ENCODE results near the gene ARL15. TPM values are rescaled to one million over a fixed set of nuclear protein-coding genes. Genes with fewer than 3 reads are reported as not detected.

ARL15 gene
- total RNA-seq, 4 donors from 2014 or later: 8.5 to 19.1 (median 12.0) TPM

GRCh38 chr5:54109626-54110330 is 200.6 kb downstream of the ARL15 start:
- H3K36me3 ChIP-seq: peaks cover 0 to 8% (median 0%) of the 10 kb centered on the region in 3 donors
- H3K4me1 ChIP-seq: no peaks in the 10 kb centered on the region
- no peak for TF ChIP-seq CTCF (IDR thresholded peaks at IDR 0.05)
- TF ChIP-seq POLR2A (IDR thresholded peaks at IDR 0.05): no peak
- no peaks in the 10 kb centered on the region for H3K27me3 ChIP-seq
- intact Hi-C loops (cut with DNase I): no loop called here
- H3K27ac ChIP-seq: no peak overlapping the region
- no peaks in the 10 kb centered on the region for H3K9me3 ChIP-seq
- 23 to 33% methylated on average over 1 of the region's 1 CpG for WGBS, 2 donors
- DNase-seq: no peak
- H3K4me3 ChIP-seq: no peak overlapping the region

GRCh38 chr5:54108136-54108535 is 202.2 kb downstream of the ARL15 start:
- intact Hi-C loops (cut with DNase I): no loop called here
- 88 to 89% methylated on average over 3 of the region's 3 CpGs for WGBS, 2 donors
- no peaks in the 10 kb centered on the region for H3K4me1 ChIP-seq
- DNase-seq: no peak
- no peaks in the 10 kb centered on the region for H3K27me3 ChIP-seq
- TF ChIP-seq POLR2A (IDR thresholded peaks at IDR 0.05) (no peak), CTCF (IDR thresholded peaks at IDR 0.05) (no peak)
- H3K9me3 ChIP-seq: no peaks in the 10 kb centered on the region
- peaks cover 0 to 8% (median 0%) of the 10 kb centered on the region in 3 donors for H3K36me3 ChIP-seq
- H3K4me3 ChIP-seq: no peak overlapping the region
- H3K27ac ChIP-seq: no peak overlapping the region

GRCh38 chr5:54103871-54104270 is 206.5 kb downstream of the ARL15 start:
- no peak overlapping the region for H3K27ac ChIP-seq
- WGBS, 2 donors: 53 to 65% methylated on average over 1 of the region's 1 CpG

GRCh38 chr5:54098267-54098666 is 212.1 kb downstream of the ARL15 start:
- Histone ChIP-seq H3K4me1 (no peaks in the 10 kb centered on the region), H3K27ac (no peak overlapping the region), H3K27me3 (no peaks in the 10 kb centered on the region), H3K4me3 (no peak overlapping the region), H3K36me3 (no peaks in the 10 kb centered on the region), H3K9me3 (no peaks in the 10 kb centered on the region)
- 88 to 94% methylated on average over 9 of the region's 9 CpGs for WGBS, 2 donors
- no peak for DNase-seq
- intact Hi-C loops (cut with DNase I): no loop called here
- no peak for TF ChIP-seq POLR2A (IDR thresholded peaks at IDR 0.05)
- TF ChIP-seq CTCF (IDR thresholded peaks at IDR 0.05): no peak

More at GRCh38 chr5:54103871-54104270, 206.5 kb downstream of the ARL15 start:
- DNase-seq: no peak
- TF ChIP-seq POLR2A (IDR thresholded peaks at IDR 0.05) (no peak), CTCF (IDR thresholded peaks at IDR 0.05) (no peak)
- no peak overlapping the region for H3K4me3 ChIP-seq
- H3K4me1 ChIP-seq: no peaks in the 10 kb centered on the region
- H3K36me3 ChIP-seq: no peaks in the 10 kb centered on the region
- intact Hi-C loops (cut with DNase I): no loop called here
- no peaks in the 10 kb centered on the region for H3K27me3 ChIP-seq
- no peaks in the 10 kb centered on the region for H3K9me3 ChIP-seq

- no peaks in the 10 kb centered on the region for H3K27me3 ChIP-seq
- H3K9me3 ChIP-seq: no peaks in the 10 kb centered on the region
- intact Hi-C loops (cut with DNase I): no loop called here
- no peak overlapping the region for H3K4me3 ChIP-seq
- DNase-seq: no peak
- H3K36me3 ChIP-seq: no peaks in the 10 kb centered on the region
- peaks cover 0 to 20% (median 0%) of the 10 kb centered on the region in 3 donors for H3K4me1 ChIP-seq
- TF ChIP-seq POLR2A (IDR thresholded peaks at IDR 0.05) (no peak), CTCF (IDR thresholded peaks at IDR 0.05) (no peak)
- H3K27ac ChIP-seq: no peak overlapping the region
Observed at GRCh38 chr5:54095969-54096368, 214.4 kb downstream of the ARL15 start.

All from esophagus squamous epithelium (tissue), 5 donors.